ENCODE results near the gene CHMP1A. TPM values are rescaled to one million over a fixed set of nuclear protein-coding genes. Genes with fewer than 3 reads are reported as not detected.

The CHMP1A gene
- total RNA-seq, 1 donor from 2014 or later: 37.3 TPM

GRCh38 chr16:89595330-89596060 is 62.0 kb downstream of the CHMP1A start:
- no peak overlapping the region for H3K27ac ChIP-seq (replicated peaks)
- H3K4me3 ChIP-seq: no peak overlapping the region
- intact Hi-C loops (cut with micrococcal nuclease): no loop called here
- DNase-seq: no peak
- no peaks in the 10 kb centered on the region for H3K36me3 ChIP-seq
- no peaks in the 10 kb centered on the region for H3K4me1 ChIP-seq
- TF ChIP-seq CTCF (IDR thresholded peaks at IDR 0.05; ENCODE audit: borderline replicate concordance): no peak
- H3K27me3 ChIP-seq (ENCODE audit: low read depth): no peaks in the 10 kb centered on the region
- H3K9me3 ChIP-seq (replicated peaks): no peaks in the 10 kb centered on the region

Other genes with a start within 250 kb of the CHMP1A start
- 63.8 TPM for gene ANKRD11, start 167.1 kb downstream of the CHMP1A start, total RNA-seq
- gene SPG7, start 149.3 kb downstream of the CHMP1A start, total RNA-seq: 104 TPM
- gene RPL13, start 97.0 kb downstream of the CHMP1A start, total RNA-seq: 1,030 TPM
- not detected for gene CPNE7, start 82.0 kb downstream of the CHMP1A start, total RNA-seq
- gene DPEP1, start 44.1 kb downstream of the CHMP1A start, total RNA-seq: not detected
- 3.6 TPM for gene SPATA33, start 128 bp upstream of the CHMP1A start, total RNA-seq
- 26.7 TPM for gene CDK10, start 29.0 kb upstream of the CHMP1A start, total RNA-seq
- 2.1 TPM for gene SPATA2L, start 44.0 kb upstream of the CHMP1A start, total RNA-seq
- gene VPS9D1, start 63.2 kb upstream of the CHMP1A start, total RNA-seq: 12.6 TPM
- 12.9 TPM for gene ZNF276, start 63.8 kb upstream of the CHMP1A start, total RNA-seq
- 2.4 TPM for gene FANCA, start 158.9 kb upstream of the CHMP1A start, total RNA-seq
- gene SPIRE2, start 170.8 kb upstream of the CHMP1A start, total RNA-seq: 1.2 TPM
- 82.6 TPM for gene TCF25, start 215.9 kb upstream of the CHMP1A start, total RNA-seq

All from left ventricle myocardium inferior (tissue), 1 donor.